MM.1S (cell line): ENCODE data around the gene CSKMT.

Experiments
- DNase-seq: peaks from one replicate; pipeline ENCODE4 v3.0.0-alpha.2; 2015
- H2AFZ ChIP-seq: fragments of 300-600 bp; sonication (generic); 2 replicates; pipeline ENCODE4 v1.6.0; 2016; ENCODE audit warnings: antibody characterized with exemption, low read length
- H3F3A ChIP-seq: fragments of 300-600 bp; sonication (generic); 2 replicates; pipeline ENCODE4 v1.6.1; 2016; ENCODE audit warnings: mild to moderate bottlenecking, antibody characterized with exemption, low read length, moderate library complexity, mixed read lengths; ENCODE audit not compliant: insufficient read depth
- H3K27ac ChIP-seq: fragments of 300-600 bp; sonication (generic); 2 replicates; pipeline ENCODE4 v1.5.1; 2016; ENCODE audit warnings: mild to moderate bottlenecking, low read length
- H3K27me3 ChIP-seq: fragments of 300-600 bp; sonication (generic); replicated peaks from 2 replicates; pipeline ENCODE4 v1.6.0; 2016; ENCODE audit warnings: low read length; ENCODE audit not compliant: insufficient read depth
- H3K36me3 ChIP-seq: fragments of 300-600 bp; sonication (generic); replicated peaks from 2 replicates; pipeline ENCODE4 v1.6.1; 2016; ENCODE audit warnings: mild to moderate bottlenecking, low read length, mixed read lengths; ENCODE audit not compliant: insufficient read depth
- H3K4me1 ChIP-seq: fragments of 300-600 bp; sonication (generic); 2 replicates; pipeline ENCODE4 v1.6.1; 2016; ENCODE audit warnings: low read length, mixed read lengths
- H3K4me2 ChIP-seq: fragments of 300-600 bp; sonication (generic); 2 replicates; pipeline ENCODE4 v1.6.0; 2016; ENCODE audit warnings: low read depth, low read length
- H3K4me3 ChIP-seq: fragments of 300-600 bp; sonication (generic); 2 replicates; pipeline ENCODE4 v1.5.1; 2016; ENCODE audit warnings: low read length, mixed read lengths
- H3K79me2 ChIP-seq: fragments of 300-600 bp; sonication (generic); 2 replicates; pipeline ENCODE4 v1.6.1; 2016; ENCODE audit warnings: mixed run types, low read length, mixed read lengths
- H3K9ac ChIP-seq: fragments of 300-600 bp; sonication (generic); 2 replicates; pipeline ENCODE4 v1.6.1; 2016; ENCODE audit warnings: low read length, mixed read lengths
- H3K9me2 ChIP-seq: fragments of 300-600 bp; sonication (generic); replicated peaks from 2 replicates; pipeline ENCODE4 v1.6.1; 2016; ENCODE audit warnings: mild to moderate bottlenecking, low read length, mixed read lengths; ENCODE audit not compliant: insufficient read depth
- H3K9me3 ChIP-seq: fragments of 300-600 bp; sonication (generic); replicated peaks from 2 replicates; pipeline ENCODE4 v1.6.1; 2016; ENCODE audit warnings: mild to moderate bottlenecking, low read length, mixed read lengths; ENCODE audit not compliant: insufficient read depth
- H4K20me1 ChIP-seq: fragments of 300-600 bp; sonication (generic); 2 replicates; pipeline ENCODE4 v1.6.1; 2016; ENCODE audit warnings: mild to moderate bottlenecking, low read length, moderate library complexity, mixed read lengths; ENCODE audit not compliant: insufficient read depth
- EZH2 ChIP-seq: fragments of 300-600 bp; sonication (generic); optimal IDR thresholded peaks from 2 replicates; pipeline ENCODE3; 2017; ENCODE audit warnings: low read depth, mild to moderate bottlenecking, antibody characterized with exemption, low read length, mixed read lengths
- EZH2phosphoT487 ChIP-seq: fragments of 300-600 bp; sonication (generic); IDR thresholded peaks from 2 replicates; pipeline ENCODE4 v1.6.1; 2018; ENCODE audit warnings: antibody characterized with exemption, low read length
- TF ChIP-seq, protein P1 (sequence below): fragments of 300-600 bp; sonication (generic); IDR thresholded peaks from 2 replicates; pipeline ENCODE4 v1.5.1; 2016; ENCODE audit warnings: antibody characterized with exemption, low read length, mixed read lengths

Gene CSKMT

GRCh38 chr11:62652161-62653006, 12.7 kb upstream of the CSKMT start:
- H3K4me1 ChIP-seq, result peaks cover 6% of the 10 kb centered on the region; the same call in 1 of the 2 replicates
- no peaks in the 10 kb centered on the region for H3K36me3 ChIP-seq
- H3K4me3 ChIP-seq, result peak overlapping the region; percentile 93
- peak overlapping the region; percentile 62 for H3K27ac ChIP-seq
- H3K27me3 ChIP-seq, result no peaks in the 10 kb centered on the region
- H3K79me2 ChIP-seq, result peaks cover 34% of the 10 kb centered on the region
- peak overlapping the region; percentile 99 for H2AFZ ChIP-seq
- H4K20me1 ChIP-seq, result no peaks in the 10 kb centered on the region
- H3F3A ChIP-seq, result peaks cover 11% of the 10 kb centered on the region
- H3K9me2 ChIP-seq, result no peaks in the 10 kb centered on the region
- H3K4me2 ChIP-seq, result peak overlapping the region; percentile 95
- no peak for TF ChIP-seq EZH2phosphoT487
- TF ChIP-seq EZH2, result no peak
- TF ChIP-seq, protein P1, sequence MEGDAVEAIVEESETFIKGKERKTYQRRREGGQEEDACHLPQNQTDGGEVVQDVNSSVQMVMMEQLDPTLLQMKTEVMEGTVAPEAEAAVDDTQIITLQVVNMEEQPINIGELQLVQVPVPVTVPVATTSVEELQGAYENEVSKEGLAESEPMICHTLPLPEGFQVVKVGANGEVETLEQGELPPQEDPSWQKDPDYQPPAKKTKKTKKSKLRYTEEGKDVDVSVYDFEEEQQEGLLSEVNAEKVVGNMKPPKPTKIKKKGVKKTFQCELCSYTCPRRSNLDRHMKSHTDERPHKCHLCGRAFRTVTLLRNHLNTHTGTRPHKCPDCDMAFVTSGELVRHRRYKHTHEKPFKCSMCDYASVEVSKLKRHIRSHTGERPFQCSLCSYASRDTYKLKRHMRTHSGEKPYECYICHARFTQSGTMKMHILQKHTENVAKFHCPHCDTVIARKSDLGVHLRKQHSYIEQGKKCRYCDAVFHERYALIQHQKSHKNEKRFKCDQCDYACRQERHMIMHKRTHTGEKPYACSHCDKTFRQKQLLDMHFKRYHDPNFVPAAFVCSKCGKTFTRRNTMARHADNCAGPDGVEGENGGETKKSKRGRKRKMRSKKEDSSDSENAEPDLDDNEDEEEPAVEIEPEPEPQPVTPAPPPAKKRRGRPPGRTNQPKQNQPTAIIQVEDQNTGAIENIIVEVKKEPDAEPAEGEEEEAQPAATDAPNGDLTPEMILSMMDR, result no peak
- no peaks in the 10 kb centered on the region for H3K9me3 ChIP-seq
- no peak for DNase-seq
- H3K9ac ChIP-seq, result peak overlapping the region; percentile 92

- Histone ChIP-seq H3K79me2 (peaks cover 30% of the 10 kb centered on the region), H3K27ac (no peak overlapping the region), H3K9me3 (no peaks in the 10 kb centered on the region), H3K36me3 (no peaks in the 10 kb centered on the region), H3K4me1 (0 out of 2 replicates have a peak, but pooled peaks cover 4% of the 10 kb centered on the region), H3F3A (peaks cover 11% of the 10 kb centered on the region), H3K4me3 (no peak overlapping the region), H3K27me3 (no peaks in the 10 kb centered on the region), H3K9me2 (no peaks in the 10 kb centered on the region), H3K4me2 (peak overlapping the region; percentile 41; the same call in 1 of the 2 replicates), H2AFZ (peak overlapping the region; percentile 76), H3K9ac (no peak overlapping the region), H4K20me1 (no peaks in the 10 kb centered on the region)
- TF ChIP-seq, protein P1, result no peak
- TF ChIP-seq EZH2 (no peak), EZH2phosphoT487 (no peak)
- DNase-seq, result no peak
These were observed 10.8 kb upstream of the CSKMT start for GRCh38 chr11:62654297-62654696.

GRCh38 chr11:62656796-62657429, 8.2 kb upstream of the CSKMT start:
- no peak overlapping the region for H3K9ac ChIP-seq

More at GRCh38 chr11:62656796-62657429, 8.2 kb upstream of the CSKMT start:
- Histone ChIP-seq H3K9me3 (no peaks in the 10 kb centered on the region), H2AFZ (0 out of 2 replicates have a peak overlapping the region, but pooled peaks have one; percentile 9), H3K36me3 (no peaks in the 10 kb centered on the region), H3K27me3 (no peaks in the 10 kb centered on the region), H3K79me2 (peaks cover 12% of the 10 kb centered on the region), H3K9me2 (no peaks in the 10 kb centered on the region), H3K4me3 (no peak overlapping the region), H3K27ac (no peak overlapping the region), H3F3A (peaks cover 11% of the 10 kb centered on the region), H3K4me2 (no peak overlapping the region), H4K20me1 (no peaks in the 10 kb centered on the region), H3K4me1 (0 out of 2 replicates have a peak, but pooled peaks cover 4% of the 10 kb centered on the region)
- no peak for TF ChIP-seq EZH2phosphoT487
- TF ChIP-seq, protein P1, result no peak
- TF ChIP-seq EZH2, result no peak
- DNase-seq, result no peak
